NK-92 (cell line): ENCODE results near the gene TSPEAR.
"Not testable (repeated sequence)": the region's sequence is repeated elsewhere in the genome, so short reads cannot be mapped to it uniquely, and the experiment has no call there.

ENCODE experiments used
- DNase-seq: peaks from one replicate; lab custom pipeline; 2025; ENCODE audit not compliant: unreplicated experiment; lab: John Stamatoyannopoulos, UW

The TSPEAR gene

GRCh38 chr21:44573630-44574456 is 137.5 kb downstream of the TSPEAR start, which contains the start of gene KRTAP10-4:
Gene KRTAP10-4, plus strand, starts transcription at chr21:44573729. Its CDS starts 30 bp downstream, at chr21:44573759.
- not testable (repeated sequence) for DNase-seq

DNA sequence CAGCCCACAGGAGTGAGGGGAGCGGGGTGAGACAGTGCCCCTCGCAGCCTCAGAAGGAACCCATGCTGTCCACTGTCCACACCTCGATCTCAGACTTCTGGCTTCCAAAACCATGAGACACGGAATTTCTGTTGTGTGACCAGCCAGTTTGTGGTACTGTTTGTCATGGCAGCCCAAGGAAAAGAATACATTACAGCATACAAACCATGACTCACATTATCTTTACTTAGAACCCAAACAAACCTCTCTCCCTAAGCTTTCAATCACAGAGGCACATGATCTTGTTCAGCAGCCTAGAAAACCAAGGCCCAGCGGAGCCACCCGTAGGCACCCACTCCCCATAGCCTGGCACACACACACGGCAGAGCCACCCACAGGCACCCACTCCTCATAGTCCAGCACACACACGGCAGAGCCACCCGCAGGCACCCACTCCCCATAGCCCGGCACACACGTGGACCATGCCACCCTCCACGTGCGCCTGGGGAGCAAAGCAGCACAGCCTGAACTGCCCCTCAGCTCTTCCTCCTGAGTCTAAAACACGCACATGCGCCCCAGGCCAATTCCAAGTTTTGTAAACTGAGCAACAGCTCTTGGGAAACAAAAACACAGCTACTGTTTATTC is 138.3 kb downstream of the TSPEAR start:
- DNase-seq, result no peak

GRCh38 chr21:44571844-44572782 is 139.3 kb downstream of the TSPEAR start:
- DNase-seq, result no peak

DNA sequence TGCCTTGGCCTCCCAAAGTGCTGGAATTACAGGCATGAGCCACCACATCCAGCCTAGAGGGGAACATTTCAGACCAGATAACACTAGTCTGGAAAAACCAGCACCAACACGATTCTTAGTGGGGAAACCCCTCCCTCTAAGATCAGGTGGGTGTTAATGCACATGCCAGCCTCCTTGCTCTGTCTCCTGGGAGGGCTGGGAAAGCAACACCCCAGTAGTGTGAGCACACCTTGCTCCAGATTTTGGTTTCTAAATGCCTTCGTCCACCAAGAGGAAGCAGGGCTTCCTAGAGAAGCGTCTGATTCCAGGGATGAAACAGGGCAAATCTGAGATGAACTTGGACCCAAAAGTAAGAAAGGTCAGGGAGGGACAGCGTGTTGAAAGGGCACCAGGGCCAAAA is 140.1 kb downstream of the TSPEAR start:
- DNase-seq, result no peak

DNA sequence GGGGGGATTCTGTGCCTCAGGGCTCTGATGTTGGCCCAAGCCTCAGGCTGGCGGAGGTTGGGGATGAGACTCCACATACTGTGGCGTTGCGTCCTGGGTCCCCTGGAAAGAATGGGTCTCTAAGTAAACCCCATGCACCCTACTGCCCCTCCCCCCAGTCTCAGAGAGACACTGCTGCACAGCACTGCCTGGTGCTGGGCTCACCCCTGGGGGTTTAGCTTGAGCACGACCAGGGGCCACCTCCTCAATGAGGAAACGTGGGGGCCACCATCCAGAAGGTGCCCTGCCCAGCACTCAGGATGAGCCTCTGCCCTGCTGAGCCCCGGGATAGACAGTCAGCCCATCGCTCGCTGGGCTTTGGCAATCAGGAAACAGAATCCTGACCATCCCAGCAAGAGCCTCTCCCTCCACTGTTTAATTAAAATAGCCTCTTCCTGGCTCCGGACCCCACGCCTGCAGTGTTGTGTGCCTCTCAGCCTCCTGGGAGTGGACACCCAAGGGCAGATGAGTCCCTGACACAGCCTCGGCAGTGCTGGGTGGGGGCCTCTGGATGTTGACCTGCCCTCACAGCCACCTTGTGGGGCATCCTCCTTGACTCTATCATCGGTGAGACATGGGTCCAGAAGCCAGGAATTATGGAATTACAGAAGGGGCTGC is 141.4 kb downstream of the TSPEAR start:
- no peak for DNase-seq

GRCh38 chr21:44568667-44569556 is 142.5 kb downstream of the TSPEAR start:
- no peak for DNase-seq

DNA sequence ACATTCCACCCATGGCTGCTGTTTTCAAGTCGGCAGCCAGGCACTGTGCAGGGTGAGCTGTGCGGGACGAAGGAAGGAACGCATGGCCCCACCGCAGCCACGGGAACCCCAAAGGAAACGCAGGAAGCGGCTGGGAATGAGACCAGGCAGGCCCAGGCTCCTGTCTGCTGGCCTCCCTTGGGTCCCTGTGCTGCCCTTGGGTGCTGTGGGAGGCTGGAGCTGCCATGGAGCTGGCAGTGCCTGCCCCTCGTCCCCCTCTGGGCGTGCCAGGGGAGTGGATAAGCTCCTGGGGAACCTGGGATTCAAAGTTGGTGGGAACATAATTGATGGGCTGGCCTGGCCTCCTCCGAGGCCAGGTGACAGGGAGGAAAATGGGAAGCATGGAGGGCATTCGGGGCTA is 143.1 kb downstream of the TSPEAR start:
- no peak for DNase-seq

DNA sequence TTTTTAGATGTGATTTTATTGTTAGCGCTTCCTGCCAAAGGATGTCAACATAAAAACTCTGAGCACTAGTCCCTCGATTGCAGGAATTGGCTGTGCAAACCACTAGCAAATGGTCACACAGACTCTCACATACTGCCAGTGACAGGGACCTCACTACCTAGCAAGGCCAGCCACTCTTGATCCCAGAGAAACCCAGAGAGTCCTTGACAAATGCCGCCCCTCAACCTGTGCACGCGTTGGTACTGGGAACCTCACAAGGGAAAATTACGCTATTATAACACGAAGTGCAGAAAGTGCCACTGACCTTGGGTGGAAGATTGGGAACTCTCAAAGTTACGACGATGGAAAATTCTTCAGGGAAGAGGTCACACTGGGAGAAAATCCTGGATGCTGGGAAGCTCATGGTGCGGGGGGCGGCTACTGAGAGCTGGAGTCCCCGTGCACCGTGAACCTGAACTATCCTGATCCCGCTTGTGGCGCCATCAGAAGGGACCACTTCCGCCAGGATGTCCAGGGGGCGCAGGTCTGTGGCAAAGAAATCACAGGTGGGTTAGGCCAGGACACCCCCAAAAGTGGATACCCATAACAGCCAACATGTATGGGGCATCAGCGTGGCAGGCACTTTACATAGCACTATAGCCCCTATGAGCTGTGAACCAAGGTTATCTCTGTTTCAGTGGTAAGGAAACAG is 143.7 kb downstream of the TSPEAR start:
- no peak for DNase-seq

DNA sequence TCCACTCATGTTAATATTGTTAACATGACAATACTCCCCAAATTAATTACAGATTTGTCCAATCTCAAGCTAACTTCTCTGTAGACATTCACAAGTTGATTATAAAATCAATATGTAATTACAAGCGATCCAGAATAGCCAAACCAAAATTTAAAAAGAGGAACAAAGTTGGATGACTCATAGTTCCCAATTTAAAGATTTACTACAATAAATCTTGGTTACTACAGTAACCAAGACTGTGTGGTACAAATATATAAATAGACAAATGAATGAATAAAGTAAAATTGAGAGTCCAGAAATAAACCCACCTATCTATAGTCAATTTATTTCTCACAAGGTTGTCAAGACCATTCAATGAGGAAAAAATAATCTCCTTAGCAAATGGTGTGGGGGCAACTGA is 145.0 kb downstream of the TSPEAR start:
- no peak for DNase-seq

- no peak for DNase-seq
These were observed 146.3 kb downstream of the TSPEAR start for GRCh38 chr21:44564886-44565598.

DNA sequence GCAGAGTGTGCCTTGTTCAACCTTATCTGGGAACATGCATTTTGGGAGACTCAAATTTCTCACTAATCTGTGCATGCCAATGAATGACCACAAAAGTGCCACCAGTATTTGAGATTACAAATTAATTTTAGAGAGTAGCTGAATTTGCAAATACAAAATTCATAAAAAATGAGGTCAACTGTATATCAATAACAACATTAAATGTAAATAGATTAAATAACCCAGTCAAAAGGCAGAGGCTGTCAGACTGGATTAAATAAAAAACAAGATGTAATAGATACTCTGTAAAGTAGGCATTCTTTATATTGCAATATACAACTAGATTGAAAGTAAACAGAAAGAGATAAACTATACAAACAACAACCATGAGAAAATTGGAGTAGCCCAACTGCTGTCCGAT is 147.3 kb downstream of the TSPEAR start:
- no peak for DNase-seq

- no peak for DNase-seq
These were observed 152.7 kb downstream of the TSPEAR start, which contains the start of gene KRTAP10-3 for GRCh38 chr21:44558695-44559094. Gene KRTAP10-3, minus strand, starts transcription at chr21:44558795. Its CDS starts 80 bp downstream, at chr21:44558715.

GRCh38 chr21:44558329-44558675 is 153.1 kb downstream of the TSPEAR start:
- DNase-seq, result not testable (repeated sequence)

DNA sequence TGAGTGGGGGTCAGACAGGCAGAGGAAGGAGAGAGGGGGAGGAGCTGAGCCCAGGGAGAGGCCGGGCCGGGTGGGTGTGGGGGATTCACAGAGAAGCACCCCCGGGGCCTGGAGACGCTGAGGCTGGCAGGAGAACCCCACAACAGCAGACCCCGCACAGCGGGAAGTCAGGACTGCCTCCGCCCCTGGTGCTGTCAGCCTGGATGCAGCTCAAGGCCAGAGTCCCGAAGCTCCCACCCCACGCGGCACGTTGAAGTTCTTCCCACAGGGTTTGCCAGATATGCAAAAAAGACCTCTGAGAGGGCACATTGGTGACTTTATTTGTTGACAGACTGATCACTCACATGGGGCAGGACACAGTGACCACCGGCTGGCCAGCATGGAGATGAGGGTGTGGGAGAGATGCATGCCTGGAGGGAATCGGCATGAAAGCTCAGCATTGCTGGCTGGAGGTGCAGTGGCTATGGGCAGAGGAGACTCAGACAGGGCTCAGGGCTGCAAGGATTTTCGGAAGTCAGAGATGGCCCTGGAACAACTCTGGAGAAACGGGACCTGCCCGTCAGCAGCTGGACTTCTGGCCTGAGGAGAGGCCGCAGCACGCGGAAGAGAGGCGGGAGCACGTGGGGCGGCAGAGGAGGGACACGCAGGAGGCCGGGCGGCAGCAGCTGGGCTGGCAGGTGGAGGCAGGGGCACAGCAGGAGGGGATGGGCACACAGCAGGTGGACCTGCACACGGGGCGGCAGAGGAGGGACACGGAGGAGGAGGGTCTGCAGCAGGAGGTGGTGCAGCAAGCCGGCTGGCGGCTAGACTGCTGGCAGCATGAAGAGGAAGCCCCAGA is 153.7 kb downstream of the TSPEAR start:
- DNase-seq, result no peak

- no peak for DNase-seq
These were observed 154.5 kb downstream of the TSPEAR start for GRCh38 chr21:44556879-44557278.

- no peak for DNase-seq
These were observed 156.0 kb downstream of the TSPEAR start for GRCh38 chr21:44555200-44555875.

- DNase-seq, result no peak
These were observed 158.7 kb downstream of the TSPEAR start for GRCh38 chr21:44552681-44553080.
